DOHH2 (cell line): ENCODE data around the gene HECA.

ENCODE experiments used
- H3F3A ChIP-seq: fragments of 200-600 bp; sonication (generic), shearing (Covaris generic); 2 replicates; pipeline ENCODE4 v1.6.0; 2016; ENCODE audit warnings: antibody characterized with exemption, mild to moderate bottlenecking; ENCODE audit not compliant: control insufficient read depth, insufficient read depth
- H3K27ac ChIP-seq: fragments of 200-600 bp; sonication (generic); 2 replicates; pipeline ENCODE4 v1.5.1; 2014; ENCODE audit warnings: low read depth, mild to moderate bottlenecking, low read length, moderate library complexity
- H3K27me3 ChIP-seq: fragments of 200-600 bp; sonication (generic); 2 replicates; pipeline ENCODE4 v1.6.1; 2014; ENCODE audit warnings: mild to moderate bottlenecking, low read length, mixed read lengths; ENCODE audit not compliant: control insufficient read depth
- H3K36me3 ChIP-seq: fragments of 200-600 bp; sonication (generic); 2 replicates; pipeline ENCODE4 v1.6.1; 2014; ENCODE audit warnings: mild to moderate bottlenecking, low read length, moderate library complexity, mixed read lengths; ENCODE audit not compliant: control insufficient read depth
- H3K4me1 ChIP-seq: fragments of 200-600 bp; sonication (generic); 2 replicates; pipeline ENCODE4 v1.6.1; 2014; ENCODE audit warnings: mild to moderate bottlenecking, low read length, mixed read lengths; ENCODE audit not compliant: control insufficient read depth
- H3K4me2 ChIP-seq: fragments of 200-600 bp; sonication (generic); 2 replicates; pipeline ENCODE4 v1.6.0; 2014; ENCODE audit warnings: mild to moderate bottlenecking, low read length, moderate library complexity
- H3K4me3 ChIP-seq: fragments of 200-600 bp; sonication (generic); 2 replicates; pipeline ENCODE4 v1.5.1; 2014; ENCODE audit warnings: mild to moderate bottlenecking, low read length, mixed read lengths
- H3K79me2 ChIP-seq: fragments of 200-600 bp; sonication (generic); 2 replicates; pipeline ENCODE4 v1.6.1; 2014; ENCODE audit warnings: mild to moderate bottlenecking, low read length, mixed read lengths; ENCODE audit not compliant: control insufficient read depth
- H3K9me2 ChIP-seq: fragments of 200-600 bp; sonication (generic); replicated peaks from 2 replicates; pipeline ENCODE4 v1.6.1; 2014; ENCODE audit warnings: mild to moderate bottlenecking, low read length, mixed read lengths; ENCODE audit not compliant: control insufficient read depth
- H3K9me3 ChIP-seq: fragments of 200-600 bp; sonication (generic); 2 replicates; pipeline ENCODE4 v1.6.1; 2014; ENCODE audit warnings: antibody characterized with exemption, low read length, mixed read lengths; ENCODE audit not compliant: control insufficient read depth, insufficient read depth
- H4K20me1 ChIP-seq: fragments of 200-600 bp; sonication (generic); 2 replicates; pipeline ENCODE4 v1.6.0; 2014; ENCODE audit warnings: low read depth, mild to moderate bottlenecking, antibody characterized with exemption, low read length, moderate library complexity; ENCODE audit not compliant: control insufficient read depth, insufficient read depth
- CTCF ChIP-seq: fragments of 200-600 bp; sonication (generic); IDR thresholded peaks from one replicate; pipeline ENCODE4 v1.5.1; 2014; ENCODE audit warnings: antibody characterized with exemption, mild to moderate bottlenecking, low read depth, low read length; ENCODE audit not compliant: poor library complexity, severe bottlenecking
- EZH2phosphoT487 ChIP-seq: fragments of 200-600 bp; sonication (generic); IDR thresholded peaks from 2 replicates; pipeline ENCODE4 v1.6.1; 2017; ENCODE audit warnings: borderline replicate concordance, mild to moderate bottlenecking, antibody characterized with exemption, low read length, moderate library complexity, mixed read lengths

Gene HECA

GRCh38 chr6:139166238-139166955 is 31.5 kb downstream of the HECA start:
- peaks cover 11% of the 10 kb centered on the region for H4K20me1 ChIP-seq

GRCh38 chr6:139166956-139167313 is 32.1 kb downstream of the HECA start:
- peaks cover 30% of the 10 kb centered on the region for H3K36me3 ChIP-seq
- peaks cover 54% of the 10 kb centered on the region for H3K79me2 ChIP-seq
- peaks cover 11% of the 10 kb centered on the region for H4K20me1 ChIP-seq
- no peaks in the 10 kb centered on the region for H3K27me3 ChIP-seq
- H3F3A ChIP-seq: peaks cover 4% of the 10 kb centered on the region; the same call in 1 of the 2 replicates
- no peak overlapping the region for H3K4me3 ChIP-seq
- no peak overlapping the region for H3K4me2 ChIP-seq
- no peaks in the 10 kb centered on the region for H3K9me3 ChIP-seq
- H3K27ac ChIP-seq: no peak overlapping the region
- no peaks in the 10 kb centered on the region for H3K9me2 ChIP-seq
- TF ChIP-seq CTCF (no peak), EZH2phosphoT487 (no peak)
- peaks cover 30% of the 10 kb centered on the region for H3K4me1 ChIP-seq

More at GRCh38 chr6:139166238-139166955, 31.5 kb downstream of the HECA start:
- Histone ChIP-seq H3K4me2 (no peak overlapping the region), H3K79me2 (peaks cover 55% of the 10 kb centered on the region), H3F3A (peaks cover 7% of the 10 kb centered on the region), H3K27me3 (no peaks in the 10 kb centered on the region), H3K9me2 (no peaks in the 10 kb centered on the region), H3K4me3 (no peak overlapping the region), H3K4me1 (peaks cover 35% of the 10 kb centered on the region), H3K9me3 (no peaks in the 10 kb centered on the region), H3K36me3 (peaks cover 30% of the 10 kb centered on the region), H3K27ac (no peak overlapping the region)
- TF ChIP-seq CTCF: no peak
- TF ChIP-seq EZH2phosphoT487: no peak

- Histone ChIP-seq H3K9me3 (no peaks in the 10 kb centered on the region), H3K4me1 (peaks cover 18% of the 10 kb centered on the region), H3K9me2 (no peaks in the 10 kb centered on the region), H3K4me3 (no peak overlapping the region), H3K4me2 (no peak overlapping the region), H3K36me3 (peaks cover 37% of the 10 kb centered on the region), H3K79me2 (peaks cover 15% of the 10 kb centered on the region), H3K27ac (no peak overlapping the region), H3F3A (no peaks in the 10 kb centered on the region), H3K27me3 (no peaks in the 10 kb centered on the region), H4K20me1 (no peaks in the 10 kb centered on the region)
- TF ChIP-seq CTCF (no peak), EZH2phosphoT487 (no peak)
Observed at GRCh38 chr6:139172151-139172550, 37.3 kb downstream of the HECA start.
